ENCODE measurements around the gene ARL15. TPM values are rescaled to one million over a fixed set of nuclear protein-coding genes. Genes with fewer than 3 reads are reported as not detected.

Gene ARL15
- total RNA-seq, 1 donor from 2014 or later: 56.6 TPM

- no peak for DNase-seq
Observed at GRCh38 chr5:54205453-54205852, 104.9 kb downstream of the ARL15 start.

- DNase-seq: no peak
Observed at GRCh38 chr5:54197018-54197417, 113.4 kb downstream of the ARL15 start.

- no peak for DNase-seq
Observed at GRCh38 chr5:54195701-54196100, 114.7 kb downstream of the ARL15 start.

- DNase-seq: no peak
Observed at GRCh38 chr5:54194318-54194717, 116.1 kb downstream of the ARL15 start.

- DNase-seq: no peak
Observed at GRCh38 chr5:54187694-54188093, 122.7 kb downstream of the ARL15 start.

GRCh38 chr5:54186912-54187445 lies 123.4 kb downstream of the ARL15 start:
- no peak for DNase-seq

- DNase-seq: peak; percentile 3
Observed at GRCh38 chr5:54186108-54186507, 124.3 kb downstream of the ARL15 start.

- no peak for DNase-seq
Observed at GRCh38 chr5:54184806-54185205, 125.6 kb downstream of the ARL15 start.

GRCh38 chr5:54180630-54181031 lies 129.7 kb downstream of the ARL15 start:
- peak; percentile 16 for DNase-seq

- DNase-seq: no peak
Observed at GRCh38 chr5:54178991-54179390, 131.4 kb downstream of the ARL15 start.

- no peak for DNase-seq
Observed at GRCh38 chr5:54178207-54178606, 132.2 kb downstream of the ARL15 start.

- no peak for DNase-seq
Observed at GRCh38 chr5:54177058-54177457, 133.3 kb downstream of the ARL15 start.

- no peak for DNase-seq
Observed at GRCh38 chr5:54176066-54176830, 134.1 kb downstream of the ARL15 start.

- DNase-seq: no peak
Observed at GRCh38 chr5:54173251-54173650, 137.1 kb downstream of the ARL15 start.

GRCh38 chr5:54171645-54172384 lies 138.6 kb downstream of the ARL15 start:
- DNase-seq: no peak

GRCh38 chr5:54165687-54166086 lies 144.7 kb downstream of the ARL15 start:
- no peak for DNase-seq

- DNase-seq: no peak
Observed at GRCh38 chr5:54162184-54162583, 148.2 kb downstream of the ARL15 start.

GRCh38 chr5:54160329-54160728 lies 150.0 kb downstream of the ARL15 start:
- no peak for DNase-seq

GRCh38 chr5:54159893-54160195 lies 150.5 kb downstream of the ARL15 start:
- DNase-seq: no peak

- DNase-seq: no peak
Observed at GRCh38 chr5:54159153-54159892, 151.1 kb downstream of the ARL15 start.

- no peak for DNase-seq
Observed at GRCh38 chr5:54156577-54156976, 153.8 kb downstream of the ARL15 start.

- no peak for DNase-seq
Observed at GRCh38 chr5:54150841-54151240, 159.5 kb downstream of the ARL15 start.

GRCh38 chr5:54148858-54149257 lies 161.5 kb downstream of the ARL15 start:
- peak; percentile 30 for DNase-seq
